ENCODE results near the gene PAGE3. TPM values are rescaled to one million over a fixed set of nuclear protein-coding genes. Genes with fewer than 3 reads are reported as not detected.

Gene PAGE3, protein sequence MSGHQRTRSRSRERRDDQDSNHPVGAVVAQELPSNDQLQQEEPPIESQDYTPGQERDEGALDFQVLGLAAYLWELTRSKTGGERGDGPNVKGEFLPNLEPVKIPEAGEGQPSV
- not detected in 2 replicates for total RNA-seq

DNA sequence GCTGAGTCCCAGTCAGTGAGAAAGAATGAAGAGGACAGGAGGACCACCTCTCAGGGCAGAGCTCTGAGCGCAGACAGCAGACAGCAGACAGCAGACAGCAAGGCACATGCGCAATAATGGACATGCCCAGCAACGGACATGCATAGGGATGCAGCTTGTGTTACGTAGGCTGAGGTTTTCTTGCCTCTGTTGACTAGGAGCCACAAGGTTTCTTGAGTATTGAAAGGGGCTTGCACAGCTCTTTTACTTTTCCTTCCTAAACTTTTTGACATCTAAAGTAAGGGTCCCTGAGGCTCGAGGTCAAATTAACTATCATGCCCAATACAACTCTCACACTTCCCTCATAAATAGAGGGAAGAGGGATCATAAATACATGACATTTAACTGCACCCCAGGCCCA is at the start of gene PAGE3:
Gene PAGE3 (minus strand): TSS at position 101 of the 400 bp plus-strand sequence. CDS start 1,013 bp downstream, outside the sequence.

DNA sequence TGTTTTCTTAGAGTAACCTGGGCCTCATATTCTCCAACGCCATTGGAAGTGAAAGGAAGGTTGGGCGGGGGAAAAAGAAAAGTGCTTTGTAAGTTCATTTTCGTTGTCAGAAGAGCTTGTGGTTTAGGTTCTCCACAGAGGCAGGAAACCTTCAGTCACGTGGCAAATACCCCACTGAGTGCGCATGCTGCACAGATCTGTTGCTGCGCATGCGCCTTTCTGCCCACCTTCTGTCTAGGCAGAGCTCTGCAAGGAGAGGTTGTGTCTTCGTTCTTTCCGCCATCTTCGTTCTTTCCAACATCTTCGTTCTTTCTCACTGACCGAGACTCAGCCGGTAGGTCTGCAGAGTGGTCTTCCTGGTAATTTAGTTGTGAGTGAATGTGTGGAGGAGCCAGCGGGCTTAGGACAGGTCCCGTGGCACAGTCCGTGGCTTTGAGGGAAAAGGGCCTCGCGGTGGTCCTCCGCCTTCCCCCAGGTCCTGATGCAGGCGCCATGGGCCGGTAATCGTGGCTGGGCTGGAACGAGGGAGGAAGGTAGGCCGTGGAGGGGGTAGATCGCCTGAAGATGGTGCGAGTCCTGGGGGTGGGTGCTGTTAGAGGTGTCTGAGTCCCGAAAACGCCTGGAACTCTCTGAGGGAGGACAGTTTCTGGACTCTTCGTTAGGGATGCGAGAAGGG is 44.5 kb downstream of the PAGE3 start, which contains the start of gene PAGE5:
Gene PAGE5 (plus strand): TSS at position 228 of the 676 bp plus-strand sequence. CDS start 1,037 bp downstream, outside the sequence.

Other genes starting within 250 kb of the PAGE3 start
- gene ALAS2, start 233.9 kb downstream of the PAGE3 start, total RNA-seq: not detected in 2 replicates
- not detected in 2 replicates for gene PAGE2B, start 189.9 kb downstream of the PAGE3 start, total RNA-seq
- not detected in 2 replicates for gene PAGE2, start 175.9 kb downstream of the PAGE3 start, total RNA-seq
- not detected in 2 replicates for gene PAGE5, start 44.6 kb downstream of the PAGE3 start, total RNA-seq
- 30.9 and 38.3 TPM in 2 replicates for gene MAGEH1, start 187.2 kb upstream of the PAGE3 start, total RNA-seq
- 1.3 and 1.7 TPM in 2 replicates for gene USP51, start 224.9 kb upstream of the PAGE3 start, total RNA-seq

All from epithelial cell of umbilical artery (primary cell).